ENCODE measurements around the gene LRRC17. TPM values are rescaled to one million over a fixed set of nuclear protein-coding genes. Genes with fewer than 3 reads are reported as not detected.

Gene LRRC17
- total and polyA plus RNA-seq, 11 donors: 0.72 to 10.8 (median 2.8) TPM

DNA sequence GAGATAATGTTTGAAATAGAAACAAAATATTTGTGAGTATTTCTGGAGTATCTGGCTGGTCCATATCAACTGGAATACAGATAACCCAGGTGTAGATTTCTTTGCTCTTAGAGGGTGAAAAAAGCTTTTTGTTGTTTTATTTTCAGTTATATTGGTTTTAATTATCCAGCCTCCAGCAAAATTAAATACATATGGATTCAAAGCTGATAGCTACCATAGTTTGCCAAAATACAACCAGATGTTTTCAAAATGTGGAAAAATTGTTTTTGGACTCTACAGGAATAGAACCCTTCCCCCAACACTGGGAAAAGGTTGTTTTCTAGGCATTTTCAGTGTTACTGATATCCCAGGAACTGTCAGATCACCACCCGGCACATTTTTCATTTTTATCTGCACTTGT is 30.1 kb downstream of the LRRC17 start:
- ATAC-seq (no peak), DNase-seq (no peak)
- intact Hi-C loops (cut with DNase I): loop anchor here in 2 of 10 donors (10.0 kb wide), 1 partner anchor 48 kb away; no protein-coding TSS in a partner anchor
- H3K36me3 ChIP-seq: peaks cover 0 to 9% (median 0%) of the 10 kb centered on the region in 9 donors
- H3K27me3 ChIP-seq: no peaks in the 10 kb centered on the region
- 64 to 90% (median 82%) methylated on average over 1 of the region's 1 CpG for WGBS, 4 donors
- peaks cover 0 to 39% (median 17%) of the 10 kb centered on the region in 12 donors for H3K4me1 ChIP-seq
- no peaks in the 10 kb centered on the region for H3K9me3 ChIP-seq
- peak overlapping the region in 4 of 12 donors; percentile 4 to 39 (median 18) for H3K27ac ChIP-seq
- no peak overlapping the region for H3K4me3 ChIP-seq
- no peak for TF ChIP-seq POLR2A (IDR thresholded peaks at IDR 0.05)
- TF ChIP-seq, protein P1, sequence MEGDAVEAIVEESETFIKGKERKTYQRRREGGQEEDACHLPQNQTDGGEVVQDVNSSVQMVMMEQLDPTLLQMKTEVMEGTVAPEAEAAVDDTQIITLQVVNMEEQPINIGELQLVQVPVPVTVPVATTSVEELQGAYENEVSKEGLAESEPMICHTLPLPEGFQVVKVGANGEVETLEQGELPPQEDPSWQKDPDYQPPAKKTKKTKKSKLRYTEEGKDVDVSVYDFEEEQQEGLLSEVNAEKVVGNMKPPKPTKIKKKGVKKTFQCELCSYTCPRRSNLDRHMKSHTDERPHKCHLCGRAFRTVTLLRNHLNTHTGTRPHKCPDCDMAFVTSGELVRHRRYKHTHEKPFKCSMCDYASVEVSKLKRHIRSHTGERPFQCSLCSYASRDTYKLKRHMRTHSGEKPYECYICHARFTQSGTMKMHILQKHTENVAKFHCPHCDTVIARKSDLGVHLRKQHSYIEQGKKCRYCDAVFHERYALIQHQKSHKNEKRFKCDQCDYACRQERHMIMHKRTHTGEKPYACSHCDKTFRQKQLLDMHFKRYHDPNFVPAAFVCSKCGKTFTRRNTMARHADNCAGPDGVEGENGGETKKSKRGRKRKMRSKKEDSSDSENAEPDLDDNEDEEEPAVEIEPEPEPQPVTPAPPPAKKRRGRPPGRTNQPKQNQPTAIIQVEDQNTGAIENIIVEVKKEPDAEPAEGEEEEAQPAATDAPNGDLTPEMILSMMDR (IDR thresholded peaks at IDR 0.05): no peak

DNA sequence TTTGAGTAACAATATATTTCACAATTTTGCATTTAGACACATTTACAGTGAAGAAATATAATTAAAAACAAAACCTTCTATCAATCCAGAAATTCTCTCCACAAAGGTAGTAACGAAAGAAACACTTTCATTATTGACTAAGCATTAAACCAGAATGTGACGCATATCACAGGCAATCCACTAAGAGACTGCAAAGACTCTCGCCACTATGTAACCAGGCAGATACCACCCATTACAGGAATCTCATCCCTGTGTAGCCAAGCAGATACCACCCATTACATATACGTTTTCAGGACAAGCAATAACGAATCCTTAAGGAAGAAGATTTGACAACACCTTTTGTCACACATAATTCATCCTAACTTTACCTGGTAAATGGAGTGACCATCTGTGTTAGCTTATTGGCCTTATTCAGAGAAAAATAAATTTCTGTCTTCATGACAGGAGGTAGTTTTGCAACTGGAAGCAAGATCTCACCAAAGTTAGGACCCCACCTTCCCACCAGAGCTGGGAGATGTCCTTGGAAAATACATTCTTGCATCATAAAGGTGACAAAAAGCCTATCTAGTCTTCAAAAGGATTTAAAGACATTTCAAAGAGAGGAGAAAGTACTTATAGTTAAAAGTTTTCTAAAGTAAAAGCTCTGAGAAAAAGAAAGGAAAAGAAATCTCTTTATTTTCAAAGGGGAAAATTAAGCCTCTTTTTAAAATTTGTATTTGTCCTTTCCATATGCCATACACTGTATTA is 30.8 kb downstream of the LRRC17 start:
- H3K36me3 ChIP-seq: peaks cover 0 to 9% (median 0%) of the 10 kb centered on the region in 9 donors
- intact Hi-C loops (cut with DNase I): loop anchor here in 2 of 10 donors (10.0 kb wide), 1 partner anchor 49 kb away; no protein-coding TSS in a partner anchor
- H3K27ac ChIP-seq: peak overlapping the region in 1 of 12 donors; percentile 16
- 81 to 89% (median 84%) methylated on average over 5 of the region's 5 CpGs for WGBS, 4 donors
- H3K27me3 ChIP-seq: no peaks in the 10 kb centered on the region
- H3K4me3 ChIP-seq: no peak overlapping the region
- DNase-seq: no peak
- peaks cover 0 to 32% (median 11%) of the 10 kb centered on the region in 12 donors for H3K4me1 ChIP-seq
- H3K9me3 ChIP-seq: no peaks in the 10 kb centered on the region
- no peak for ATAC-seq
- TF ChIP-seq POLR2A (IDR thresholded peaks at IDR 0.05): no peak
- TF ChIP-seq, protein P1 (IDR thresholded peaks at IDR 0.05): no peak

DNA sequence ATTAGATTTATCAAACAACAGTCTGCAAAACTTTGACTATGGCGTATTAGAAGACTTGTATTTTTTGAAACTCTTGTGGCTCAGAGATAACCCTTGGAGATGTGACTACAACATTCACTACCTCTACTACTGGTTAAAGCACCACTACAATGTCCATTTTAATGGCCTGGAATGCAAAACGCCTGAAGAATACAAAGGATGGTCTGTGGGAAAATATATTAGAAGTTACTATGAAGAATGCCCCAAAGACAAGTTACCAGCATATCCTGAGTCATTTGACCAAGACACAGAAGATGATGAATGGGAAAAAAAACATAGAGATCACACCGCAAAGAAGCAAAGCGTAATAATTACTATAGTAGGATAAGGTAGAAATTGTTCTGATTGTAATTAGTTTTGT is 31.4 kb downstream of the LRRC17 start:
- WGBS, 4 donors: 95 to 96% (median 96%) methylated on average over 4 of the region's 4 CpGs
- no peaks in the 10 kb centered on the region for H3K27me3 ChIP-seq
- H3K4me3 ChIP-seq: no peak overlapping the region
- no peak for ATAC-seq
- no peak for DNase-seq
- intact Hi-C loops (cut with DNase I): loop anchor here in 2 of 10 donors (10.0 kb wide), 1 partner anchor 49 kb away; no protein-coding TSS in a partner anchor
- H3K27ac ChIP-seq: no peak overlapping the region
- peaks cover 0 to 25% (median 5%) of the 10 kb centered on the region in 12 donors for H3K4me1 ChIP-seq
- H3K9me3 ChIP-seq: no peaks in the 10 kb centered on the region
- H3K36me3 ChIP-seq: peaks cover 0 to 9% (median 0%) of the 10 kb centered on the region in 9 donors
- TF ChIP-seq, protein P1 (IDR thresholded peaks at IDR 0.05): no peak
- TF ChIP-seq POLR2A (IDR thresholded peaks at IDR 0.05): no peak

DNA sequence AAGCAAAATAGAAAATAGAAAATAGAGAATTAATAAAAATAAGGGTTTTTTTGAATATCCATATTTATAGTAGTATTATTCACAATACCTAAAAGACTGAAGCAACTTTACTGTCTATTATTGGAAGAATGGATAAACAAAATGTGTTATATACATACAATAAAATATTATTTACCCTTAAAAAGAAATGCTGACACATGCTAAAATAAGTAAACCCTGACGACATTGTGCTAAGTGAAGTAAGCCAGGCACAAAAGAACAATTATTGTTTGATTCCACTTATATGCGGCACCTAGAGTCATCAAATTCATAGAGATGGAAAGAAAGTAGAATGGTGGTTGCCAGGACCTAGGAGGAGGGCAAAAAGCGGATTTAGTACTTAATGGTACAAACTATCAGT is 39.0 kb downstream of the LRRC17 start:
- peaks cover 0 to 6% (median 0%) of the 10 kb centered on the region in 12 donors for H3K4me1 ChIP-seq
- no peaks in the 10 kb centered on the region for H3K27me3 ChIP-seq
- no peak overlapping the region for H3K27ac ChIP-seq
- intact Hi-C loops (cut with DNase I): no loop called here
- H3K36me3 ChIP-seq: no peaks in the 10 kb centered on the region
- H3K4me3 ChIP-seq: no peak overlapping the region
- no peak for ATAC-seq
- peaks cover 0 to 32% (median 0%) of the 10 kb centered on the region in 12 donors for H3K9me3 ChIP-seq
- 91 to 96% (median 95%) methylated on average over 3 of the region's 3 CpGs for WGBS, 4 donors
- DNase-seq: no peak
- TF ChIP-seq, protein P1 (IDR thresholded peaks at IDR 0.05): no peak
- TF ChIP-seq POLR2A (IDR thresholded peaks at IDR 0.05): no peak

All from heart left ventricle (tissue), 16 donors.